ENCODE measurements around the gene ACER1.

ACER1 gene
- 0.69 to 1.7 (median 1.1) reads per million in 3 donors for total RNA-seq

- Histone ChIP-seq H3K4me1 (ENCODE audit: control insufficient read depth, insufficient read depth, low read length, poor library complexity, severe bottlenecking) (no peaks in the 10 kb centered on the region), H3K9me3 (ENCODE audit: control insufficient read depth, low read length) (no peaks in the 10 kb centered on the region), H3K4me3 (ENCODE audit: insufficient read depth, low read depth, low read length, poor library complexity, severe bottlenecking) (no peak within 1 kb of the TSS), H3K27ac (ENCODE audit: insufficient read depth, low read length, poor library complexity, severe bottlenecking) (no peak within 1 kb of the TSS), H3K36me3 (ENCODE audit: control insufficient read depth, insufficient read depth, low read length) (no peaks in the 10 kb centered on the region), H3K27me3 (replicated peaks; ENCODE audit: control insufficient read depth, insufficient read depth, low read length, poor library complexity, severe bottlenecking) (no peaks in the 10 kb centered on the region)
- no peak for DNase-seq
These were observed at the start of gene ACER1 for GRCh38 chr19:6333439-6333838. ACER1 (minus strand) TSS chr19:6333612; CDS start chr19:6333551, 61 bp downstream.

- H3K27me3 ChIP-seq (replicated peaks; ENCODE audit: control insufficient read depth, insufficient read depth, low read length, poor library complexity, severe bottlenecking), result no peaks in the 10 kb centered on the region
- no peaks in the 10 kb centered on the region for H3K4me1 ChIP-seq (ENCODE audit: control insufficient read depth, insufficient read depth, low read length, poor library complexity, severe bottlenecking)
- H3K27ac ChIP-seq (ENCODE audit: insufficient read depth, low read length, poor library complexity, severe bottlenecking), result no peak overlapping the region
- H3K36me3 ChIP-seq (ENCODE audit: control insufficient read depth, insufficient read depth, low read length), result peaks cover 72% of the 10 kb centered on the region
- H3K9me3 ChIP-seq (ENCODE audit: control insufficient read depth, low read length), result no peaks in the 10 kb centered on the region
- no peak for DNase-seq
- no peak overlapping the region for H3K4me3 ChIP-seq (ENCODE audit: insufficient read depth, low read depth, low read length, poor library complexity, severe bottlenecking)
These were observed 49.8 kb upstream of the ACER1 start for GRCh38 chr19:6383188-6383587.

DNA sequence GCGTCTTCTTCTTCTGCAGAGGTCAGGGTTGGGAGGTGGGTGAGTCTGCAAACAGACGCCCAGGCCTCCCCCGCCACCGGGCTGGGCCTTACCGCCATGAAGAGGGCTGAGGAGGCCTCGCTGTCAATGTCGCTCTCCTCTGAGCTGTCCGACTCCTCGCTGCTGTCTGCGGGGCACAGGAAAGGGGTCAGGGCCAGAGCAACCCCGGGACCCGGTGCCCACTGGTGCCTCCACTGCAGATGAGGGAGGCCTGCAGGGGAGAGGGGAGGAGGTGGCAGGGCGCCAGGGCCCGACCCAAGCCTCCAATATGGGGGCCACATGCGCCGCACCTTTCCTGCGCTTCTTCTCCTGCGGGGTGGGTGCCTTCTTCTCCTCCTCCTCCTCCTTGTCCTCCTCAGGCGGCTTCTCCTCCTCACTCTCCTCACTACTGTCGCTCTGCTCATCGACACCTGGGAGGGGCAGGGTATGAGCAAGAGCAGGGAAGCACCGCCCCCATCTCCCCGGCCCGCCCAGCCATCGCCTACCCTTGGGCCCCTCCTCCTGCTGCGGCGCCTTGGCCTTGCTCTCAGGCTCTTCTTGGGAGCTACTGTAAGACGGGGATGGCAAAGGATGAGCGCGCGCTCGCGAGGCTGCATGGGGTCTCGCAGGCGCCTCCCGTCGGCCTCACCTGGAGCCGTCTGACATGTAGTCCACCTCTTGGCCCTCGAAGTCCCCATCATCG, 47.8 kb upstream of the ACER1 start:
- Histone ChIP-seq H3K27ac (ENCODE audit: insufficient read depth, low read length, poor library complexity, severe bottlenecking) (no peak overlapping the region), H3K4me1 (ENCODE audit: control insufficient read depth, insufficient read depth, low read length, poor library complexity, severe bottlenecking) (no peaks in the 10 kb centered on the region), H3K27me3 (replicated peaks; ENCODE audit: control insufficient read depth, insufficient read depth, low read length, poor library complexity, severe bottlenecking) (no peaks in the 10 kb centered on the region), H3K4me3 (ENCODE audit: insufficient read depth, low read depth, low read length, poor library complexity, severe bottlenecking) (no peak overlapping the region), H3K9me3 (ENCODE audit: control insufficient read depth, low read length) (no peaks in the 10 kb centered on the region), H3K36me3 (ENCODE audit: control insufficient read depth, insufficient read depth, low read length) (peaks cover 52% of the 10 kb centered on the region)
- DNase-seq, result no peak

- H3K9me3 ChIP-seq (ENCODE audit: control insufficient read depth, low read length), result no peaks in the 10 kb centered on the region
- no peak overlapping the region for H3K27ac ChIP-seq (ENCODE audit: insufficient read depth, low read length, poor library complexity, severe bottlenecking)
- no peak for DNase-seq
- no peaks in the 10 kb centered on the region for H3K4me1 ChIP-seq (ENCODE audit: control insufficient read depth, insufficient read depth, low read length, poor library complexity, severe bottlenecking)
- no peaks in the 10 kb centered on the region for H3K27me3 ChIP-seq (replicated peaks; ENCODE audit: control insufficient read depth, insufficient read depth, low read length, poor library complexity, severe bottlenecking)
- H3K4me3 ChIP-seq (ENCODE audit: insufficient read depth, low read depth, low read length, poor library complexity, severe bottlenecking), result no peak overlapping the region
- peaks cover 46% of the 10 kb centered on the region for H3K36me3 ChIP-seq (ENCODE audit: control insufficient read depth, insufficient read depth, low read length)
These were observed 46.3 kb upstream of the ACER1 start for GRCh38 chr19:6379744-6380143.

GRCh38 chr19:6378486-6378885, 45.1 kb upstream of the ACER1 start:
- Histone ChIP-seq H3K4me1 (ENCODE audit: control insufficient read depth, insufficient read depth, low read length, poor library complexity, severe bottlenecking) (no peaks in the 10 kb centered on the region), H3K27ac (ENCODE audit: insufficient read depth, low read length, poor library complexity, severe bottlenecking) (no peak overlapping the region), H3K27me3 (replicated peaks; ENCODE audit: control insufficient read depth, insufficient read depth, low read length, poor library complexity, severe bottlenecking) (no peaks in the 10 kb centered on the region), H3K9me3 (ENCODE audit: control insufficient read depth, low read length) (no peaks in the 10 kb centered on the region), H3K36me3 (ENCODE audit: control insufficient read depth, insufficient read depth, low read length) (peaks cover 37% of the 10 kb centered on the region), H3K4me3 (ENCODE audit: insufficient read depth, low read depth, low read length, poor library complexity, severe bottlenecking) (no peak overlapping the region)
- no peak for DNase-seq

GRCh38 chr19:6378041-6378440, 44.6 kb upstream of the ACER1 start:
- H3K4me3 ChIP-seq (ENCODE audit: insufficient read depth, low read depth, low read length, poor library complexity, severe bottlenecking), result no peak overlapping the region
- H3K9me3 ChIP-seq (ENCODE audit: control insufficient read depth, low read length), result no peaks in the 10 kb centered on the region
- H3K36me3 ChIP-seq (ENCODE audit: control insufficient read depth, insufficient read depth, low read length), result peaks cover 33% of the 10 kb centered on the region
- no peaks in the 10 kb centered on the region for H3K27me3 ChIP-seq (replicated peaks; ENCODE audit: control insufficient read depth, insufficient read depth, low read length, poor library complexity, severe bottlenecking)
- H3K4me1 ChIP-seq (ENCODE audit: control insufficient read depth, insufficient read depth, low read length, poor library complexity, severe bottlenecking), result no peaks in the 10 kb centered on the region
- H3K27ac ChIP-seq (ENCODE audit: insufficient read depth, low read length, poor library complexity, severe bottlenecking), result no peak overlapping the region
- DNase-seq, result no peak

DNA sequence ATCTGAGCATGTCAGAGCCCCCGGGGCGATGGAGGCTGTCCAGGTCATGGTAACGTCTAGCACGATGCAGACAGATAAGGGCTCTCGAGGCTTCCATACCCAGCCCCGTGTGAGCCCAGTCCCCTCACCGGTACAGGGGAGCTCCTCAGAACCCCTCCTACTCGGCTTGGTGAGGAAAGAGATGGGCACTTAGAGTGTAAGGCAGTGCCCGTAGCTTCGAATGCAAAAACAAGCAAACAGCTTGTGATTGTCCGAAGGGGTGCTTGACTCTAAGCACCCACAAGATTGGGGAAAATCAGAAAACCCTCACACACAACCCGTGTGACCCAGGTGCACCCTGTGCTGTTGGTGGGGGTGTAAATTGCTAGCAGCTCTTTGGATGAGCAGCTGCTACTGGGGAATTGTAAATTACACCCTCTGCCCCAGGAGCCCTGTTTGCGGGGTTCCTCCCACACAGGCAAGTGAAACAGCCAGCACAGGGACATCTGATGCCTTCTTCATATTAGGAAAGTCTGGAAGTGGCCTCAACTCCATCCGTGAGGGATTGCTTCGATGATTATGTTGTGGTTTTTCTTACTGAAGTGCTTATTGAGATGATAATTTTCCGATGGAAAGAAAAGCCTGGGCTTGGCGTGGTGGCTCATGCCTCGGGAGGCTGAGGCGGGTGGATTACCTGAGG, 43.2 kb upstream of the ACER1 start:
- no peak overlapping the region for H3K27ac ChIP-seq (ENCODE audit: insufficient read depth, low read length, poor library complexity, severe bottlenecking)
- no peaks in the 10 kb centered on the region for H3K4me1 ChIP-seq (ENCODE audit: control insufficient read depth, insufficient read depth, low read length, poor library complexity, severe bottlenecking)
- H3K9me3 ChIP-seq (ENCODE audit: control insufficient read depth, low read length), result no peaks in the 10 kb centered on the region
- no peak for DNase-seq
- peaks cover 26% of the 10 kb centered on the region for H3K36me3 ChIP-seq (ENCODE audit: control insufficient read depth, insufficient read depth, low read length)
- H3K4me3 ChIP-seq (ENCODE audit: insufficient read depth, low read depth, low read length, poor library complexity, severe bottlenecking), result no peak overlapping the region
- H3K27me3 ChIP-seq (replicated peaks; ENCODE audit: control insufficient read depth, insufficient read depth, low read length, poor library complexity, severe bottlenecking), result no peaks in the 10 kb centered on the region

DNA sequence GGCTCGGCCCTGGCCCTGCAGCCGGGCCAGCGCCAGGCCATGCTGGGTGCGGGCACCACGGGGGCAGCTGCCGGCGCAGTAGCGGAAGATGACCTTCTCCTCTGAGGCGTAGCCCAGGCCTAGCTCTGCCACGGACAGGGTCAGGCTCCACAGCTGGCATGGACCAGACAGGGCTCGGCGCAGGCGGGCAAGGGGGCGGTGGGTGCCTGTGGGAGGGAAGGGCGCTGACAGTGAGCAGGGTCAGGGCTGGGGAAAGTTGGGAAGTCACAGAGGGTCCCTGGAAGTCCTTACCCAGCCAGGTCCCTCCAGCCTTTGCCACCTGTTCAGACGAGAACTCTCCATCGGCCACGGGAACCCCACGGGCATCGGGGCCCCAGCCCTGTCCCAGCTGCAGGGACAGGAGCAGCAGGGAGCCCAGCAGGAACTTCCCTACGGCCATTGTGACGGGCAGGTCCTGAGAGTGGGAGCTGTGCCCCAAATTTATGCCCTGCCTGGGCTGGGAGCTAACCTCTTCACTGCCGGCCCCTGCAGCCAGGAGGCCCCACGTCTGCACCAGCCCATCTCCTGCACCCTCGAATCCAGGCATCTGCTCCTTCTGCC, 42.1 kb upstream of the ACER1 start, which contains the start of gene PSPN:
Gene PSPN (minus strand): TSS at position 523 of the 600 bp plus-strand sequence. CDS start 84 bp downstream, at position 439.
- Histone ChIP-seq H3K4me3 (ENCODE audit: insufficient read depth, low read depth, low read length, poor library complexity, severe bottlenecking) (no peak within 1 kb of the TSS), H3K27ac (ENCODE audit: insufficient read depth, low read length, poor library complexity, severe bottlenecking) (no peak within 1 kb of the TSS), H3K36me3 (ENCODE audit: control insufficient read depth, insufficient read depth, low read length) (peaks cover 14% of the 10 kb centered on the region), H3K4me1 (ENCODE audit: control insufficient read depth, insufficient read depth, low read length, poor library complexity, severe bottlenecking) (no peaks in the 10 kb centered on the region), H3K27me3 (replicated peaks; ENCODE audit: control insufficient read depth, insufficient read depth, low read length, poor library complexity, severe bottlenecking) (no peaks in the 10 kb centered on the region), H3K9me3 (ENCODE audit: control insufficient read depth, low read length) (no peaks in the 10 kb centered on the region)
- no peak for DNase-seq

DNA sequence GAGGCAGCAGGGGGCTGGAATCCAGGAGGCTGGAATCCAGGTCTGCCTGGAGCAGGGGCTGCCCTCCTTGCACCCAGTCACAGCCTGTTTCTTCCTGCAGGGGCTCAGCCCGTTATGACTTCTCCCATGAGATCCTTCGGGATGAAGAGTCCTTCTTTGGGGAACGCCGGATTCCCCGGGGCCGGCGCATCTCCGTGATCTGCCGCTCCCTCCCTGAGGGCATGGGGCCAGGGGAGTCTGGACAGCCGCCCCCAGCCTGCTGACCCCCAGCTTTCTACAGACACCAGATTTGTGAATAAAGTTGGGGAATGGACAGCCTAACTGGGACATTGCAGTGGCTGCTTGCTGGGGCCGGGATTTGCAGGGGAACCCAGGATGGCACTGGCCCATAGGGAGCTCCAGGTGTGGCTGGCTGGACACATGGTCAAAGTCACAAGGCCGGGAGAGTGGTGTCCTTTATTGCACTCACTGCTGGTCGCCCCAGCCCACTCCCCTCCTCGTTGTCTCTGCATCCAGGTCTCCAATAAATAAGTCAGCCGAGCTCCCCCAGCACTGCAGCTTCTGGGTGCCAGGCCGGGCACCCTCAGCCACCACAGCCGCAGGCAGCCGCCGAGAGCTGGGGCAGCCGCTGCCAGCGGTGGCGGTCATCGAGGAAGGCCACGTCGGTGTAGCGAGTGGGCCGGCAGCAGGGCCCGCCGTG, 41.4 kb upstream of the ACER1 start:
- no peak overlapping the region for H3K27ac ChIP-seq (ENCODE audit: insufficient read depth, low read length, poor library complexity, severe bottlenecking)
- no peaks in the 10 kb centered on the region for H3K4me1 ChIP-seq (ENCODE audit: control insufficient read depth, insufficient read depth, low read length, poor library complexity, severe bottlenecking)
- H3K4me3 ChIP-seq (ENCODE audit: insufficient read depth, low read depth, low read length, poor library complexity, severe bottlenecking), result no peak overlapping the region
- no peaks in the 10 kb centered on the region for H3K9me3 ChIP-seq (ENCODE audit: control insufficient read depth, low read length)
- no peak for DNase-seq
- peaks cover 8% of the 10 kb centered on the region for H3K36me3 ChIP-seq (ENCODE audit: control insufficient read depth, insufficient read depth, low read length)
- H3K27me3 ChIP-seq (replicated peaks; ENCODE audit: control insufficient read depth, insufficient read depth, low read length, poor library complexity, severe bottlenecking), result no peaks in the 10 kb centered on the region
